HepG2 (cell line): Measurements from ENCODE around the gene MINDY1. TPM values are rescaled to one million over a fixed set of nuclear protein-coding genes. Genes with fewer than 3 reads are reported as not detected.

Experiments
- AKAP8 ChIP-seq: sonication (generic); formaldehyde crosslinking; IDR thresholded peaks from 2 replicates; pipeline ENCODE4 v1.5.1; 2020; ENCODE audit warnings: mild to moderate bottlenecking, missing genetic modification reagents
- BRCA1 ChIP-seq: sonication (generic); formaldehyde crosslinking; IDR thresholded peaks from 2 replicates; pipeline ENCODE4 v1.4.0; 2020; ENCODE audit warnings: missing genetic modification reagents
- CBFB ChIP-seq: sonication (generic); formaldehyde crosslinking; IDR thresholded peaks from 2 replicates; pipeline ENCODE4 v1.4.0; 2020; ENCODE audit warnings: missing genetic modification reagents
- DMAP1 ChIP-seq: IDR thresholded peaks from 2 replicates; pipeline ENCODE4 v1.6.1; 2016
- FIP1L1 ChIP-seq: fragments of 200-400 bp; formaldehyde crosslinking; IDR thresholded peaks from 2 replicates; pipeline ENCODE4 v1.6.1; 2018; ENCODE audit warnings: low read depth, mild to moderate bottlenecking, low read length, moderate library complexity, borderline replicate concordance; ENCODE audit not compliant: insufficient read depth
- HBP1 ChIP-seq: IDR thresholded peaks from 2 replicates; pipeline ENCODE4 v1.6.1; 2016; ENCODE audit warnings: low read depth, control low read depth
- KDM4B ChIP-seq: sonication (generic); formaldehyde crosslinking; IDR thresholded peaks from 2 replicates; pipeline ENCODE4 v1.4.0; 2020; ENCODE audit warnings: missing genetic modification reagents
- KLF12 ChIP-seq: sonication (generic); formaldehyde crosslinking; IDR thresholded peaks from 2 replicates; pipeline ENCODE4 v1.4.0; 2020; ENCODE audit warnings: missing genetic modification reagents, borderline replicate concordance
- KLF16 ChIP-seq, 2 experiments: sonication (generic) in 1 of 2; formaldehyde crosslinking in 1 of 2; IDR thresholded peaks; 2 replicates each; pipeline versions ENCODE4 v1.6.1 to v1.8.0; 2016 to 2023; ENCODE audit warnings: missing genetic modification reagents in 2 of 2, missing compliant biosample characterization in 1 of 2
- MAZ ChIP-seq, 2 experiments: sonication (generic) in 1 of 2; formaldehyde crosslinking in 1 of 2; IDR thresholded peaks; 2 replicates each; pipeline versions ENCODE4 v1.5.0 to v1.6.1; 2012 to 2020; ENCODE audit warnings: low read depth in 2 of 2, mild to moderate bottlenecking in 2 of 2, borderline replicate concordance in 1 of 2, improper control_type of control experiment in 1 of 2, low read length in 1 of 2, missing genetic modification reagents in 1 of 2, moderate library complexity in 1 of 2
- PITX1 ChIP-seq: sonication (generic); formaldehyde crosslinking; IDR thresholded peaks from 2 replicates; pipeline ENCODE4 v1.5.1; 2020; ENCODE audit warnings: mild to moderate bottlenecking, missing genetic modification reagents
- POLR2G ChIP-seq: fragments of 200-400 bp; formaldehyde crosslinking; IDR thresholded peaks from 2 replicates; pipeline ENCODE4 v1.6.1; 2018; ENCODE audit warnings: mild to moderate bottlenecking, low read depth, low read length, moderate library complexity
- RBM39 ChIP-seq: fragments of 200-400 bp; formaldehyde crosslinking; IDR thresholded peaks from one replicate; pipeline ENCODE4 v1.6.1; 2018; ENCODE audit warnings: antibody characterized with exemption, mild to moderate bottlenecking, low read depth, low read length; ENCODE audit not compliant: poor library complexity, severe bottlenecking
- RELA ChIP-seq: sonication (generic); formaldehyde crosslinking; IDR thresholded peaks from 2 replicates; pipeline ENCODE4 v1.4.0; 2020; ENCODE audit warnings: missing genetic modification reagents
- ZBTB10 ChIP-seq: sonication (generic); formaldehyde crosslinking; IDR thresholded peaks from 2 replicates; pipeline ENCODE4 v1.4.0; 2020; ENCODE audit warnings: missing genetic modification reagents, borderline replicate concordance
- ZNF280B ChIP-seq: sonication (generic); formaldehyde crosslinking; IDR thresholded peaks from 2 replicates; pipeline ENCODE4 v1.5.0; 2020; ENCODE audit warnings: missing genetic modification reagents, mild to moderate bottlenecking, borderline replicate concordance
- ZNF574 ChIP-seq: sonication (generic); formaldehyde crosslinking; IDR thresholded peaks from 2 replicates; pipeline ENCODE4 v1.4.0; 2020; ENCODE audit warnings: missing genetic modification reagents
- ZNF788 ChIP-seq: sonication (generic); formaldehyde crosslinking; IDR thresholded peaks from 2 replicates; pipeline ENCODE4 v1.5.0; 2020; ENCODE audit warnings: mild to moderate bottlenecking, missing genetic modification reagents, borderline replicate concordance
- polyA plus RNA-seq, 8 experiments: library from polyadenylated mRNA; depleted of rRNA in 3 of 8; stranded (reverse) in 7 of 8; unstranded in 1 of 8; fragments of >200 nt; fragmentation: Illumina TruSeq in 4 of 8; extraction: Trizol in 4 of 8; gene quantifications; 2 replicates each; pipeline versions ENCODE4 v1.2.1 to v1.2.3, GENCODE V29; 2011 to 2016; ENCODE audit warnings: low read depth in 4 of 8, missing spikeins in 1 of 8, mixed read lengths in 1 of 8; ENCODE audit not compliant: insufficient read depth in 1 of 8
- total RNA-seq, 5 experiments: library from RNA; depleted of rRNA; stranded (reverse); fragments of >200 nt; fragmentation: Illumina TruSeq; extraction: Trizol; gene quantifications; 2 replicates each; pipeline ENCODE4 v1.2.3, GENCODE V29; 2016; ENCODE audit warnings: low read depth in 1 of 5

The MINDY1 gene
- total and polyA plus RNA-seq, 2 of the 13 experiments (the other 11 are each of a cell fraction or from before 2014, with no cell fraction given) = 11.1 to 15.0 TPM

GRCh38 chr1:150971583-150972416 is 34.9 kb downstream of the MINDY1 start (continued):
- TF ChIP-seq ZBTB10 (peak; percentile 82), AKAP8 (CRISPR knock-in tag) (no peak), DMAP1 (CRISPR knock-in tag) (peak; percentile 34; the same call in 1 of the 2 replicates), ZNF574 (CRISPR knock-in tag) (peak; percentile 36; the same call in 1 of the 2 replicates), POLR2G (peak; percentile 72), MAZ (IDR thresholded peaks at IDR 0.05; ENCODE audit: borderline replicate concordance, low read depth, low read length) (0 out of 2 replicates have a peak, but pooled peaks have one; percentile 14), MAZ (CRISPR knock-in tag; IDR thresholded peaks at IDR 0.05; ENCODE audit: low read depth) (no peak; the same call in none of the 2 replicates), ZNF280B (CRISPR knock-in tag) (peak; percentile 34; the same call in 1 of the 2 replicates), KDM4B (CRISPR knock-in tag) (no peak), KLF12 (CRISPR knock-in tag) (no peak), PITX1 (CRISPR knock-in tag) (no peak; the same call in 1 of the 2 replicates), HBP1 (CRISPR knock-in tag) (peak; percentile 40; the same call in 1 of the 2 replicates), RELA (no peak), KLF16 (CRISPR knock-in tag; IDR thresholded peaks at IDR 0.05) (no peak), ZNF788 (CRISPR knock-in tag) (no peak; the same call in 1 of the 2 replicates), RBM39 (no peak), CBFB (CRISPR knock-in tag) (no peak), FIP1L1 (0 out of 2 replicates have a peak, but pooled peaks have one; percentile 21), BRCA1 (CRISPR knock-in tag) (peak; percentile 46; the same call in 1 of the 2 replicates)
